Cardiac fibroblast (primary cell): ENCODE results near the gene SMG6.

Source experiments
- DNase-seq, 2 donors: peaks; one replicate each; pipeline versions ENCODE4 v3.0.0 to v3.0.0-alpha.2; 2010; ENCODE audit warnings: low read depth in 2 of 2
- H3K4me3 ChIP-seq, 2 donors: replicated peaks in 1 of 2; 1 replicate in 1 of 2; 2 replicates in 1 of 2; pipeline ENCODE4 v1.5.1; 2011; ENCODE audit warnings: low read depth in 2 of 2, low read length in 2 of 2, mild to moderate bottlenecking in 2 of 2, moderate library complexity in 1 of 2
- CTCF ChIP-seq: IDR thresholded peaks from one replicate; pipeline ENCODE4 v1.5.1; 2011; ENCODE audit warnings: low read depth, mild to moderate bottlenecking, low read length, inconsistent platforms

SMG6 gene

GRCh38 chr17:2068031-2068518 lies 235.5 kb downstream of the SMG6 start:
- TF ChIP-seq CTCF = peak; percentile 23
- DNase-seq = peak; percentile 73 to 86
- H3K4me3 ChIP-seq = no peak overlapping the region

DNA sequence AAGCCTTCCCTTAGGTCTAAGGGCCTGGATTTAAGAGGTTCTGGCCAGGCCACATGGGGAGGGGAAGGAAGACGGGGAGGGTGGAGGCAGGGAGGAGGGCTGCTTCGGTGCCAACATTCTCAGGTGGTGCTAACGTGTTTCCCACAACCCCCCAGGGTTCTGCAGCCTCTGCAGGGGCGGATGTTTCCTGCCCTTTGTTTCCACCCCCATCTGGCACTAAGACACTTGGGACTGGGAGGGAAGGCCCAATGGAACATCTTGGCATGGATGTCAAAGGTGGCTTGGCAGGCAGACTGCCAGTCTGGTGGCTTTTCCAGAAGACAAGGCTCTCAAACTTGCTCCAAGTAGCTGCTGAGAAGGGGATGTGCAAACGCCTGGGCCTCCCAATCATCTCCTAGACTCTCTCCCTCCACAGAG lies 236.0 kb downstream of the SMG6 start:
- no peak overlapping the region for H3K4me3 ChIP-seq
- peak; percentile 82 to 86 for DNase-seq
- no peak for TF ChIP-seq CTCF

GRCh38 chr17:2067048-2067561 lies 236.5 kb downstream of the SMG6 start:
- peak; percentile 22 to 48 for DNase-seq
- no peak for TF ChIP-seq CTCF
- no peak overlapping the region for H3K4me3 ChIP-seq

DNA sequence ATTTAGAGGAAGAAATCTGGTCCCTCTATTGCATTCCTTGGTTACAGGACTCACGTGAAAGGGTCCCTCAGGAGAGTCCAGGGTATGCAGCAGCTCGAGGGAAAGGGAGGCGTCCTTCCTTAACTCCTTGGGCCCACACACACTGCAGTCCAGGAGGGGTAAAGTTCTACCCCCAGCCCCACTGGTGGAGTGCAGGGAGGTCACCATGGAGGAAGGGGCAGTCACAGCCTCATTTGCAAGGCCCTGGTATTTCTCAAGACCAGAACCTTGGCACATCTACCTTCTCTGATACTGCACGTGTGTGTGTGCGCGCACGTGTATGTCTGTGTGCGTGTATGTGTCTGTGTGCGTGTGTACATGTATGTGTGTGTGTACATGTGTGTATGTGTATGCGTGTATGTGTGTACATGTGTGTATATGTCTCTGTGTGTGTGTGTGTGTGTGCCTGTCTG lies 237.6 kb downstream of the SMG6 start:
- H3K4me3 ChIP-seq = no peak overlapping the region
- TF ChIP-seq CTCF = no peak
- no peak for DNase-seq

DNA sequence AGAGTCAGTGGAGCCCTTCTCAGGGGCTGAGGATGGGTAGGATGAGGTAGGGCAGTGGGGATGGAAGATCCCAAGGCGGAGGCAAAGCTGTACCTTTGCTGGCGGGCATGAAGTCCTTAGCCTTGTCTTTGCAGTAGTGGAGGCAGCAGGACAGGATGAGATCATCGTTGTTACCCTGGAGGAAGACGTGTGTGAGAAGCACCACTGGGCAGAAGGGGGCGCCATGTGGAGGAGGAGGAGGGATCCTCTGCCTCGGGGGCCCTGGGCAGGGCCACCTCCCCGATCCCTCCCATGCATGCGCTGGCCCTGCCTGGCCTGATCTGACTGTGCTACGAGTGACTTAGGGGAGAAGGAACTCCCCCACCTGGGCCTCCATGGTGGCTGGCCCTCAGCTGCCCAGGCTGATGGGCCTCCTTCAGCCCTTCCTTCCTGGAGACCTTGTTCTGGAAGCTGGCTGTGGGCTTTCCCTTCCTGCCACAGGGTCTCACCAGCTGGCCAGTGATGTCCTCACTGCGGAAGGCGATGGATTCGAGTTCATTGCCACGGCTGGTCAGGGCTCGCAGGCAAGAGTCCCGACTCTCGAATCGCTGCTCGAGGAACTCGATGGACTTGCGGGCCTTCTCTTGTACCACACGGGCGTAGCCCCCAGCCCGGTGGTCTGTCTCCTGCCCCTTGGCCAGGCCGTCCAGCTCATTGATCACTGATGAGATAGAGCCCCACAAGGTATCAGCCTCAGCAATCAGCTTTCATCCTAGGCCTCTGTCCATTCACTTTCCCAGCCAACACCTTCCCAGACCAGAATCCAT lies 238.4 kb downstream of the SMG6 start:
- peak; percentile 76 to 90 for DNase-seq
- H3K4me3 ChIP-seq = no peak overlapping the region

DNA sequence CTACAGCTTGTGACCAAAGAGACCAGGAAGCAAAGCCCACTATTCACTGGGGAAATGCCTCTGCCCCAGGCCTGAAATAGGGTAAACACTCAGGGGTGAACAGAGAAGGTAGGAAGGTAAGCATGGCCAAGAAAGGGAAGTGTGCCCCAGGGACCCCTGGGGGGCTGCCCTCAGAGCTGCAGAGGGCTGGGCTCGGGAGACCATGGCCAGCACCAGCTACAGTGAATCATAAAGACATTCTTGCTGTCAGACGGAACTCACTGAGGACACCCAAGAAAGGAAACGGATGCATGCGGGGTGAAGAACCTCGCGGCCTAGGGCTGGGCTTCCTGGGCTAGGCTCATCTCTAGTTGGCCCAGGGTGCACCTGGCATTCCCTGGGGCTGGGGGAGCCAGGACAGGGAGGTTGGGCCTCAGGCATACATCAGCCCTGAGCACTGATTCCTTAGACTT lies 239.0 kb downstream of the SMG6 start:
- no peak for TF ChIP-seq CTCF
- no peak overlapping the region for H3K4me3 ChIP-seq
- peak; percentile 46 to 77 for DNase-seq

More for the DNA sequence above, 238.4 kb downstream of the SMG6 start:
- peak; percentile 69 for TF ChIP-seq CTCF
